Activated naive CD8-positive, alpha-beta T cell treated with anti-CD3 and anti-CD28 coated beads, Interleukin-2, amount 50 U/mL, for 24 hours (primary cell): ENCODE measurements around the gene MAGEB6.
"Not testable (repeated sequence)": the region's sequence is repeated elsewhere in the genome, so short reads cannot be mapped to it uniquely, and the experiment has no call there.

Experiments used
- ATAC-seq: fragments of 150-1000 bp; cut with Tn5 transposase; one replicate; pipeline ENCODE4 v1.10.0; 2021
- DNase-seq: peaks from one replicate; pipeline ENCODE4 v3.0.0; 2021
- H3K27ac Mint-ChIP-seq: one replicate; pipeline ENCODE4 v1.8.0; 2021; ENCODE audit warnings: mild to moderate bottlenecking, mixed read lengths
- H3K27me3 Mint-ChIP-seq: one replicate; pipeline ENCODE4 v1.8.0; 2021; ENCODE audit warnings: mixed read lengths
- H3K36me3 Mint-ChIP-seq: one replicate; pipeline ENCODE4 v1.8.0; 2021; ENCODE audit warnings: low read depth, mixed read lengths
- H3K4me1 Mint-ChIP-seq: one replicate; pipeline ENCODE4 v1.8.0; 2021; ENCODE audit warnings: mixed read lengths
- H3K4me3 Mint-ChIP-seq: one replicate; pipeline ENCODE4 v1.8.0; 2021; ENCODE audit warnings: mild to moderate bottlenecking, moderate library complexity, mixed read lengths
- H3K9me3 Mint-ChIP-seq: one replicate; pipeline ENCODE4 v1.8.0; 2021; ENCODE audit warnings: mixed read lengths

The MAGEB6 gene, protein sequence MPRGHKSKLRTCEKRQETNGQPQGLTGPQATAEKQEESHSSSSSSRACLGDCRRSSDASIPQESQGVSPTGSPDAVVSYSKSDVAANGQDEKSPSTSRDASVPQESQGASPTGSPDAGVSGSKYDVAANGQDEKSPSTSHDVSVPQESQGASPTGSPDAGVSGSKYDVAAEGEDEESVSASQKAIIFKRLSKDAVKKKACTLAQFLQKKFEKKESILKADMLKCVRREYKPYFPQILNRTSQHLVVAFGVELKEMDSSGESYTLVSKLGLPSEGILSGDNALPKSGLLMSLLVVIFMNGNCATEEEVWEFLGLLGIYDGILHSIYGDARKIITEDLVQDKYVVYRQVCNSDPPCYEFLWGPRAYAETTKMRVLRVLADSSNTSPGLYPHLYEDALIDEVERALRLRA

DNA sequence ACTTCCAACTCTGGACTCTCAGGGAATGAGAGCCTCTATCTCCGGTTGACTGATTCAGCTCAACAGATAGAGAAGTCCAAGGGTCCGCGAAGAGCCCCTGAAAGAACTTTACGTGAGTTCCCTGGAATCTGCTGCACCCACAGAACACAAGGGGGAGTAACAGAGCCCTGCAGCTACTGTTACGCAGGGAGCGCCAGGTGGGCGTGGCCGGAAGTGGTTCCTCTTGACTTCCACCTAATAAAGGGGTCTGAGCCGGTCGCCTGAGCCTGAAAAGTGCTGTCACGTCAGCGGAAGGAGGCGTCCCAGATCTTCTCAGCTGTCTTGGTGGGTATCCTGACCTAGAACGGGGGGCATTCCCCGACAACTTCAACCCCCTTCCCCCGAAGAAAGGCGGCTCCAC, at the start of gene MAGEB6:
Gene MAGEB6 (plus strand): TSS at position 237 of the 400 bp plus-strand sequence. CDS start 1,407 bp downstream, outside the sequence.
- H3K4me1 Mint-ChIP-seq: no peaks in the 10 kb centered on the region
- H3K9me3 Mint-ChIP-seq: no peaks in the 10 kb centered on the region
- no peak for ATAC-seq
- no peak for DNase-seq
- no peaks in the 10 kb centered on the region for H3K27me3 Mint-ChIP-seq
- no peaks in the 10 kb centered on the region for H3K36me3 Mint-ChIP-seq
- no peak within 1 kb of the TSS for H3K27ac Mint-ChIP-seq
- no peak within 1 kb of the TSS for H3K4me3 Mint-ChIP-seq

DNA sequence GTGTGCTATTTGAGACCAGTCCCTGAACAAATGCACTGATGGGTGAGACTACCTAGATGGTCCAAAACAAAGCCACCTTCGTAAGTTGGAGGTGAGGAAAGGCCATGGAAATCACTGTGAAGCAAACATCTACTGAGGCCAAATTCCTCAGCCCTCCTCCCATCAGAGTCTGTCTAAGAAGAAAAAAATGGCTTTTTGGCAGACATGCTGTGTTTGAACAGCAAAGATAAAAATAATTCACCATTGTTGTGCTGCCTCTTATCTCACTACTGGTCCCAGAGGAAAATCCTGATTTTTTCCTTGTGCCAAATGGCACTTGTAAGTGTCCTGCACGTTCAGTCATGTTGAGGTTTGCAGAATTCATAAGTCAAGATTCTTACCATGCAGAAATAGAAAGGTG, 46.2 kb upstream of the MAGEB6 start:
- Mint-ChIP-seq H3K27ac (no peak overlapping the region), H3K4me3 (no peak overlapping the region), H3K9me3 (no peaks in the 10 kb centered on the region), H3K4me1 (no peaks in the 10 kb centered on the region), H3K27me3 (no peaks in the 10 kb centered on the region), H3K36me3 (no peaks in the 10 kb centered on the region)
- ATAC-seq (no peak), DNase-seq (no peak)

DNA sequence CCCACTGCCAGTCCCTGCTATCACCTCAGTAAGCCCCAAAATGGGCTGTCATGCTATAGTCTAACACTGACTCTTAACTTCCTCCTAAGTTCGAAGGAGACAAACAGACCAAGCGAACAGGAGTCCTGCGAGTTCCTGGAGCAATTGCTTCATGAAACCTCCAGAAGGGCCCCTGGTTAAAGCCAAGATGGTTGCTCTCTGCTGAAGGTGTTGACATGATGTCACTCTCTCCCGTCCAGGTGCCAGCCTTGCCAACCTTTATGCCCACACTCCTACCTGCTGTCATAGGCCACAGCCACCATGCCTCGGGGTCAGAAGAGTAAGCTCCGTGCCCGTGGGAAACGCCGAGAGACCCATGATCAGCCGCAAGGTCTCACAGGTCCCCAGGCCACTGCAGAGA, 31.9 kb upstream of the MAGEB6 start, which contains the start of gene MAGEB6B:
Gene MAGEB6B (plus strand): TSS at position 301 of the 400 bp plus-strand sequence. CDS start 0 bp downstream, at position 301.
- no peaks in the 10 kb centered on the region for H3K4me1 Mint-ChIP-seq
- no peaks in the 10 kb centered on the region for H3K36me3 Mint-ChIP-seq
- H3K4me3 Mint-ChIP-seq: no peak within 1 kb of the TSS
- H3K9me3 Mint-ChIP-seq: no peaks in the 10 kb centered on the region
- H3K27me3 Mint-ChIP-seq: no peaks in the 10 kb centered on the region
- H3K27ac Mint-ChIP-seq: no peak within 1 kb of the TSS
- ATAC-seq (no peak), DNase-seq (no peak)

DNA sequence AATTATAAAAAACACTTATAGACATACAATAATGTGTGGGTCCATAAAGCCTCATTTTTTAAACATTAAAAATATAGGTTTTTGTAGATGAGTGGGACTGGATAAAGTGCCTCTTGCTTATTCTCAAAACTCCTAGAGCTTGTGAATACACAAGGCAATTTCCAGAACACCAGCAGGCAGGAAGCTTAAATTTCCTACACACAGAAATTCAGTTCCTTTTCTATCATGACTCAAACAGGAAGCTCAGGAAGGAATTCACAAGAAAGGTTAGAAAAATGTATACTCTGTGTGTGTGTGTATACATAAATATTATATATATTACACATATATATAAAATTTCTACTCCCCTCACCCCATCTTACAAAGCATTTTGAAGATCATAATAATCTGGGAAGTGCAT, 11.3 kb downstream of the MAGEB6 start:
- Mint-ChIP-seq H3K27ac (no peak overlapping the region), H3K9me3 (no peaks in the 10 kb centered on the region), H3K27me3 (no peaks in the 10 kb centered on the region), H3K4me3 (no peak overlapping the region), H3K36me3 (no peaks in the 10 kb centered on the region), H3K4me1 (no peaks in the 10 kb centered on the region)
- DNase-seq: no peak
- ATAC-seq: no peak

DNA sequence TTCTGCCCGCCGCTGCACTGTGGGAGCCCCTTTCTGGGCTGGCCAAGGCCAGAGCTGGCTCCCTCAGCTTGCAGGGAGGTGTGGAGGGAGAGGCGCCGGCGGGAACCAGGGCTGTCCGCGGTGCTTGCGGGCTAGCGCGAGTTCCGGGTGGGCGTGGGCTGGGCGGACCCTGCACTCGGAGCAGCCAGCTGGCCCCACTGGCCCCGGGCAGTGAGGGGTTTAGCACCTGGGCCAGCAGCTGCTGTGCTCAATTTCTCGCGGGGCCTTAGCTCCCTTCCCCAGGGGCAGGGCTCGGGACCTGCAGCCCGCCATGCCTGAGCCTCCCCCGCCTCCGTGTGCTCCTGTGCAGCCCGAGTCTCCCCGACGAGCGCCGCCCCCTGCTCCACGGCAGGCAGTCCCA, 12.5 kb downstream of the MAGEB6 start:
- DNase-seq, H3K27me3 Mint-ChIP-seq, ATAC-seq, H3K9me3 Mint-ChIP-seq, H3K27ac Mint-ChIP-seq, H3K4me3 Mint-ChIP-seq, H3K4me1 Mint-ChIP-seq, H3K36me3 Mint-ChIP-seq: not testable (repeated sequence)

DNA sequence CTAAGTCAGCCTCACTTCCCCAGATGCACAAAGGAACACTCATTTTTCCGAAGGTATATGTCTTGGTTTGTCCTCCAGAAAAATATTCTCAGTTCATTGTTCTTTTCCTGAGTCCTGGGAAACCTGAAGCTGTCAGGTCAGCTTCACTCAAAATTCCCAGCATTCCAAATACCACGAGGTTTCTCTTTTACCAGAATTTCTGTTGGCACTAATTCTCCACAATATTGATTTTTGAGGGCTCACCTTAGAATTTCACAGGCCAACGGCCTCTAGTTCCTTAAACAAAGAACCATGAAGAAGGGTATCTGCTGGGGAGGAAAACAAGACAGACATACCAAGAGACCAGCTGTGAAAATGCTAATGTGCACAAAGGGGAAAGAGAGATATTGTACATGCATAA, 15.8 kb downstream of the MAGEB6 start:
- Mint-ChIP-seq H3K27ac (no peak overlapping the region), H3K9me3 (no peaks in the 10 kb centered on the region), H3K27me3 (no peaks in the 10 kb centered on the region), H3K36me3 (no peaks in the 10 kb centered on the region), H3K4me1 (no peaks in the 10 kb centered on the region), H3K4me3 (no peak overlapping the region)
- ATAC-seq (no peak), DNase-seq (no peak)

DNA sequence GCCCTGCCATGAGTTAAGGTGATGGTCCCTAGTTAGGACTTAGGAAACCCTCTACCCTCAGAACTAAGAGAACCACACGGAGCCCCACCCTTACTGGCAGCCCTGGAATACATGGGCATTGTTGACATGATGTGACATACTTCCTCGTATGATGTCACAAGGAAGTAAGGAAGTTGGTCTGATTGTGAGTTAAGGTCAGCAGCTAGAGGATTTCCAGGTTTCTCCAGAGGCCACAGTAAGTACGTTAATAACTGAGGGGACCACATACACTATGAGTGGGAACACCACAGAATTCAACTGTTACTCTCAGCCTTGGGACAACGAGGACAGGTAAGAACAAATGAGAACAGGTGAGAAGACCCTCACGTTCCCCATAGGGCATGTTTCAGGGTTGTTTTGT, 23.6 kb downstream of the MAGEB6 start, which contains the start of gene MAGEB5:
Gene MAGEB5 (plus strand): TSS at position 301 of the 400 bp plus-strand sequence. CDS start 1,133 bp downstream, outside the sequence.
- no peaks in the 10 kb centered on the region for H3K27me3 Mint-ChIP-seq
- H3K4me3 Mint-ChIP-seq: no peak within 1 kb of the TSS
- no peaks in the 10 kb centered on the region for H3K4me1 Mint-ChIP-seq
- H3K27ac Mint-ChIP-seq: no peak within 1 kb of the TSS
- no peak for DNase-seq
- no peak for ATAC-seq
- H3K9me3 Mint-ChIP-seq: no peaks in the 10 kb centered on the region
- no peaks in the 10 kb centered on the region for H3K36me3 Mint-ChIP-seq

DNA sequence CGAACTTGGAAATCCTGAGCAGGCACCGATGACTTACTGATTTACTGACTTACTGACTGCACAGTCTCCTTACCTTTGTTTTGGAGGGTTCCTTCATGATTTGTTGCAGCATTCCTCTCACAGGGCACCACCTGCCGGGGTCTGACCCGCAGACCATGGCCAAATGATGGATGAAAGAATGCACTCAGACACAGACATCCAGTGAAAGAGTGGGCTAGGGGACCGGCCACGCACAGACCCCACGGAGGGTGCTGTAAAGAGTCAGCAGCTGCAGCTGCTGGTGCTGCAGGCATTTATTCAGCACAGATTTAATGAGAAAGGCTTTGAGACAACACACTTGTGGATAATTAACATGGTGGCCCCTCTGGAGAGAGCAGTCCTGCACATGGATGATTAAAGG, 27.1 kb downstream of the MAGEB6 start:
- Mint-ChIP-seq H3K27me3 (no peaks in the 10 kb centered on the region), H3K36me3 (no peaks in the 10 kb centered on the region), H3K4me1 (no peaks in the 10 kb centered on the region), H3K4me3 (no peak overlapping the region), H3K9me3 (no peaks in the 10 kb centered on the region), H3K27ac (no peak overlapping the region)
- ATAC-seq (no peak), DNase-seq (no peak)

DNA sequence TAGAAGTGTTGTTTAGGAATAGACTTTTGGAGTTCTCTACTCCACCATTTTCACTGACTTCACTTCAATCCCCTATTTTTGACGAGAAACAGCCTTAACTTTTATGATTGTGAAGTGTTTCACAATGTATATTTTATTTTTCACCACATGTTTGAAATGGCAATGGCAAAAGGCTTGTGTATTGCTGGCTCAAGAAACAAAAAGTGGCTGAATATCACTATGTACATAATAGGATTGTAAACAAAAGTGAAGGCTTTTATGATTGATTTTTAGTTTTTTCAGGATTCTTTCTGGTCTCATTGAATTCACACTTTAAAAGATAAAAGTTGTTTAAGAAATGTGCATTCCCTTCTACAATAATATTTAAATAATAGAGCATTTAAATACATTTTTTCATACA, 41.9 kb downstream of the MAGEB6 start:
- Mint-ChIP-seq H3K36me3 (no peaks in the 10 kb centered on the region), H3K9me3 (peaks cover 4% of the 10 kb centered on the region), H3K27ac (no peak overlapping the region), H3K27me3 (no peaks in the 10 kb centered on the region), H3K4me1 (no peaks in the 10 kb centered on the region), H3K4me3 (no peak overlapping the region)
- ATAC-seq (no peak), DNase-seq (no peak)
